GM19193 (cell line): ENCODE measurements around the gene VASH2.

ENCODE experiments used
- POLR2A ChIP-seq: IDR thresholded peaks from 4 replicates; pipeline ENCODE4 v1.6.1; 2011; ENCODE audit not compliant: insufficient read depth, insufficient read length; ENCODE audit errors: extremely low read depth

VASH2 gene

DNA sequence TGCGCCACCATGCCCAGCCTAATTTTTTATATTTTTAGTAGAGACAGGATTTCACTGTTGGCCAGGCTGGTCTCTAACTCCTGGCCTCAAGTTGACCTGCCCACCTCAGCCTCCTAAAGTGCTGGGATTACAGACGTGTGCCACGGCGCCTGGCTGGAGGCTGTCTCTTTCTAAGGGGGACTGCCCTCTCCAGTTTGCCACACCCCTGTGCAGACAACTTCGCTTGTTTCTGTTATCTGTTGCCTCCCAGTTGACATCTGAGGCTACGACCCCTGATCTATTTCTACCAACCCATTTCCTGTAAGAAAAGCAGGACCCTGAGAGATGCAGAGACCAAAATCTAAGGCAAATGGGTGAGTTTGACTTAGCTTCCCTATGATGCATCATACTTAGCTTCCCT is 24.0 kb upstream of the VASH2 start:
- no peak for TF ChIP-seq POLR2A

DNA sequence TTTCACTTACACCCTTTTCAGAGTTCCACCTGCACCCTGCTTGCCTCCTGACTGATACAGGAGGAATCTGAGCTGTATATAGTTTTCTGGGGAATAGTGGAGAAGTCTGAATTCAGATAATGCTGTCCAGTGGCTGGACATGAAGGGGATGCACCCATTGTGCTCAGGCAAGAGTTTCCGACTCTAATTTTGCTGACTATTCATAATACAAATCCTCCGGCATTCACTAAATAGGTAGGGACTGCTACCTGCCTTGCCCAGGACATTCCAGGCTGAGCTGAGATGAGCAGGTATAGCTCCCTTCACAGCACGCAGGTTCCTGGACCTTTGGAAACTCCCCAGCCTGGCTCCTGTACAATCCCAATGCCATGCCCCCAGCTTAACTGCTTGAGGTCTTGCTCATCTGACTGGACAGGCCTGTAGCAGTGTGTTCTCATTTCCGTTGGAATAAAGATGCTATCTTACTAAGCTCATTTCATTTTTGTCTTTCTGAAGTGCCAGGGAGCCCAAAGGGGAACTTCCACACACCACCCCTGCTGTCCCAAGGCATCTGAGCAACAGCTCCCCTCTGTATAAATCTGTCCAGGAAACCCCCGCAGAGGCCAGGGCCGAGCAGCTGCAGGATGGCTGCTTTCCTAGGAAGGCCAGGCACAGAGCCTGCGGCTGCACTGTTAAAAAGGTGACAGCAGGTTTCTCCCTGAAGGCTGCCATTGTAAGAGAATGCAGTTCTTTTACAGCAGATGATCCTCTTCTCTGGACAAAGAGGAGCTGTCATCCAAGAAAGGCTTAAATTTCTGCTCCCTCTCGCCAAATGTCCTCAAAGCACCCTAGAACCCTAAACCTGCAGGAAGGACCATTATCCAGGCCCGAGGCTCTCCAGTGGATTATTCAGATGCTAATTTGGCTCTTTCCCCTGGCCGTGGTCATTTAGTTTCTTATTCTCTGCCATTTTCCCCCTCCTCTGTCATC is 21.7 kb upstream of the VASH2 start:
- no peak for TF ChIP-seq POLR2A

DNA sequence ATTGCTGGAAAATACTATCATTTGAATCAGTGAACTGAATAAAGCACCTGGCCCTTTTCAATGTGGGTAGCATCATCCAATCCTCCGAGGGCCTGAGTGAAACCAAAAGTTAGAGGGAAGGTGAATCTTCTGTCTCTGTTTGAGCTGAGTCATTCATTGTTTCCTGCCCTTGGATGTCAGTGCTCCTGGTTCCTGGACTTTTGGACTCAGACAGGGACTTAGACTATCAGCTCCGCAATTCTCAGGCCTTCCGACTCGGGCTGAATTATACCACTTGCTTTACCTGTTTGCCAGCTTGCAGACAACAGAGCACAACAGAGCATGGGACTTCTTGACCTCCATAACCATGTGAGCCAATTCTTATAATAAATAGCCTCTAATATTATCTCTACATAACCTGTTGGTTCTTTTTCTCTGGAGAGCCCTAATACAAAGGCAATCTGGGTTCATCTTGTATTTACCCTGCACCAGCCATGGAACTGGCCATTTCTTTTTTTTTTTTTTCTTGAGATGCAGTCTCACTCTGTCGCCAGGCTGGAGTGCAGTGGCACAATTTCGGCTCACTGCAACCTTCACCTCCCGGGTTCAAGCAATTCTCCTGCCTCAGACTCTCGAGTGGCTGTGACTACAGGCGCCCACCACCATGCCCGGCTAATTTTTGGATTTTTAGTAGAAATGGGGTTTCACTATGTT is 19.2 kb upstream of the VASH2 start:
- TF ChIP-seq POLR2A = no peak

DNA sequence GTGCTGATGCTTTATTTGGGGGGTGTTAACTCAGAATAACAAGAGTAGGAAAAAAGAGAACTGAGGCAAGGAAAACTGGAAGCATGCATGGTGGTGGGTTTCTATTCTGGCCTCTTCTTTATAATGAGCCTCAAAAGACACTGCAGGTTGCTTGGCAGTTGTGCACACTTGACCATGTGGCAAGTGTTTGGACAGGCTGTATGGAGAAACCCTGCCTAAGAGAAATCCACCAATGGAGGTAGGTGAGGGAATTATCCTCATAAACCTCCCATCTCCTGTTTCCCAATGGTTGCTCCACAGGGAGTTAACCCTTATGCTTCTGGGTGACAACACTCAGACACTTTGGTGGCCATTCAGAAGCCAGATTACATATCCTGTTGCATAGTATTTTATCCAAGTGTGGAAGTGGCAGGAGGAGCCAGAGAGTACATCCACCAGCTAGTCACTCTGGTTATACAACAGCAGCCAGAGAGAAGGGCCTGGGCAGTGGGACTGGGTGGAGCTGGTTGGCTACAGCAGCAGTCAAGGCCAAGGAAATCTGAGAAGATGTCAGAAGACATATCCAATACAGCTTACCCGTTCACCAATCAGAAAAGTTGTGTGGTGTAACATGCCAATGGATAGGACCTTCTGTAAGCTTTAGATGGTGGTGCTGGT is 16.4 kb upstream of the VASH2 start:
- TF ChIP-seq POLR2A = no peak

DNA sequence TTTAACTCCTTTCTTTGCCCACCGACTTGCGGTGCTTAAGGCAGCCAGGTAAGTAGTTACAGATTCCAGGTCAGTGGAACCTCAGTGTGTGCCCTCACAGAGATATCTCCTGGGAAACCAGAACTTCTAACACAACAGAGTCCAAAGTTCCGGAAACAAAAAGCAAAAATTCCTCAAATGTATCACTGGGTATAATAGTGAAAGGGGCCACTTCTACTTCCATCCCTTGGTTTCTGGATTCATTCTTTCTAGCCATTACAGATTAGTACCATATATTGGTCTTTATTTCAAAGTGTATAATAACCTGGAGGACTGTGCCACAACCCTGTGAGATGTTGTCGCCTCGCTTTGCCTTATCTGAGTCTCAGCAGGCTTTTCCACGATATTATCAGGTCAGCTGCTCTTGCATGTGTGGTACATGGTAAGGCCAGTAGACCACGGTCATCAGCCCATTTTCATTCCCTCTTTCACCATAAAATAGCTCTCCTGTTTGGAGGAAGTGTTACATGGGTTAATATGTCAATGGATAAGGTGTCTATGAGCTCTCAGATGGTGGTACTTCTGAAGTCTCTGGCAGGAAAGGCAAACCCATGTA is 14.9 kb upstream of the VASH2 start:
- no peak for TF ChIP-seq POLR2A

DNA sequence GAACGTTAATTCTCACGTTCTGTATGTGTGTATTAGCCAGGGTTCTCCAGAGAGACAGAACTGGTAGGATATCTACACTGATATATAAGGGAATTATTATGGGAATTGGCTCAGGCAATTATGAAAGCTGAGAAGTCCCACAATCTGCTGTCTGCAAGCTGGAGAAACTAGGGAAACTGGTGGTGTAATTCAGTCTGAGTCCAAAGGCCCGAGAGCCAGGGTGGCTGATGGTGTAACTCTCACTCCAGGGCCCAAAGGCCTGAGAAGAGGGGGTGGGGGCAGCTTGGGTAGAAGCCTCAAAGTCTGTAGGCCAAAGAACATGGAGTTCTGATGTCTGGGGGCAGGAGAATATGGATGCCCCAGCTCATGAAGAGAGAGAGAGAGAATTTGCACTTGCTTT is 13.3 kb upstream of the VASH2 start:
- TF ChIP-seq POLR2A = no peak

DNA sequence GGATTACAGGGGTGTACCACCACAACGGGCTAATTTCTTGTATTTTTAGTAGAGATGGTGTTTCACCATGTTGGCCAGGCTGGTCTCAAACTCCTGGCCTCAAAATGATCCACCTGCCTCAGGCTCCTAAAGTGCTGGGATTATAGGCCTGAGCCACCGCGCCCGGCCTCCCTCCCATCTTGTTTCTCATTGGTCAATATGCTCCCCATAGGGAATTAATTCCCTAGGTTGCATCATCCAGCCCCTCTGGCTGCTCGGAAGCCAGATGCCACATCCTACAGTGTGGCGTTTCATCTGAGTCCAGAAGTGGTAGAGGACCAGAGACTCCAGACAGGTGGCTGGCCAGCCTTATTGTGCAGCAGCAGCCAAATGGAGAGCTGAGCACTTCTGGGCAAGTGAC is 11.5 kb upstream of the VASH2 start:
- TF ChIP-seq POLR2A = no peak

DNA sequence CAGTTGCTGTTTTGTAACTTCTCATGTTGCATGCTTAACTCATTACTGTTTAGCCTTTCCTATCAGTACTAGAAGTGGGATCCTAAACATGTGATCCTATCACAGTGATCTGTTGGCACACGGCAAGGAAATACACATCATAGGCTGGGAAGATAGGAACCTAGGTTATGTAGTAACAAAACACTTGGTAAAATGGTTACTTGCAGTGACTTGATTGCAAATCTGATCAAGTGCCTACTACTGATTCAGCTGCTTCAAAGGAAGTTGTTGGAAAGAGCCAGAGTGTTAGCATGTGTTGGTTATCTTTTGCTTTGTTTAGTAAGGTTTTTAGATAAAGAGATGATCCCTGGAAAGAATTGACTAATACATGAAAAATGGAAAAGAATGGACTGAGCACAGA is 8.9 kb upstream of the VASH2 start:
- TF ChIP-seq POLR2A = no peak

DNA sequence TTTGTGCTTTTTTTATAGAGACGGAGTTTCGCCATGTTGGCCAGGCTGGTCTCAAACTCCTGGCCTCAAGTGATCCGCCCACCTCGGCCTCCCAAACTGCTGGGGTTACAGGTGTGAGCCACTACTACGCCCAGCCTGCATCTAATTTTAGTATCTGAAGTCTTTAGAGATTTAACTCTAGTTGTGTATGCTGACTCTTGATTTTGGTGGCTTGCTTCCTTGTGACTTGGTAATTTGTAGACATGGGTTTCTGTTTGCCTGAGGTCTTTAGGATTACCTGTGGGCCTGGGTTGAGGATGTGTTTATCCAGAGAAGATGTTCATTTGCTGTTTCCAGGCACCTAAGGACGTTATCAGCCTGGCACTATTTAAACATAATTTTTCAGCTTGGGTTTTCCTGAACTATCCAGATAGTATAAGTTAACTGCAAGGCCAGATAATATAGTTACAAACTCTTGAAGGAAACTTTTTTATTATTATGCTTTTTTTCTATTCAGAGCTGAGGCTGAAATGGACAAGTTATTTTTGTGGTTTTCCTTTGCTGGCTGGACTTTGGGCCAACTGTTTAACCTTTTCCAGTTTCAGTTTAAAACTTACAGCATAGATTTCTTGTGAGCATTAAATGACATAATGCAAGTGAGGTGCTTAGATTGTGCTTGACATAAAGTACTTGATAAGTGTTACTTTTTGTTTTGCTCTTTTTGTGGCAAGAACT is 7.5 kb upstream of the VASH2 start:
- no peak for TF ChIP-seq POLR2A

DNA sequence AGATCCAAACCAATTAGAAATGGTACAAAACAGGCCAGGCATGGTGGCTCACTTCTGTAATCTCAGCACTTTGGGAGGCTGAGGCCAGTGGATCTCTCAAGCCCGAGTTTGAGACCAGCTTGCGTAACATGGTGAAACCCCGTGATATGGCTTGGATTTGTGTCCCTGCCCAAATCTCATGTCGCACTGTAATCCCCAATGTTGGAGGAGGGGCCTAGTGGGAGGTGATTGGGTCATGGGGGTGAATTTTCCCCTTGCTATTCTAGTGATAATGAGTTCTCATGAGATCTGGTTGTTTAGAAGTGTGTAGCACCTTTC is 7.0 kb upstream of the VASH2 start:
- TF ChIP-seq POLR2A = no peak

DNA sequence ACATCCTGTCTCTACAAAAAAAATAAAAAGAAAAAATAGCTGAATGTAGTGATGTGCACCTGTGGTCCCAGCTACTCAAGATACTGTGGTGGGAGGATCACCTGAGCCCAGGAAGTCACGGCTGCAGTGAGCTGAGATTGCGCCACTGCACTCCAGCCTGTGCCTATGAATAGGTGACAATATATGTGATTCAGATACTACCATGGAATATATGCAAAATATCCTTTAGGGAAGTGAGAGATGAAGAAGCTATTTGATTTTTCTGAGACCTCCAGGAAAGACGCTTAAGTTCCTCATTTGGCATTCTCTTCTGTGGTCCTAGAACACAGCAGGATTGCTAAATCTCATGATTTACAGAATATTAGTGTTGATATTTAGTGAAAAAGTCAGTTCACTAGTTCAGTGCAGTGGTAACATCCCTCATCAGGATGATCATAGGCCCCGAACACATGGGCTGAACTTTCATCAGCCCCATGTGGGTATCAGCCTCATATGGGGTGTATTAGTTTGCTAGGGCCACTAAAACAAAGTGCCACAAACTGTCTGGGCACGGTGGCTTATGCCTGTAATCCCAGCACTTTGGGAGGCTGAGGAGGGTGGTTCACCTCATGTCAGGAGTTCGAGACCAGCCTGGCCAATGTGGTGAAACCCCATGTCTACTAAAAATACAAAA is 6.0 kb upstream of the VASH2 start:
- no peak for TF ChIP-seq POLR2A

DNA sequence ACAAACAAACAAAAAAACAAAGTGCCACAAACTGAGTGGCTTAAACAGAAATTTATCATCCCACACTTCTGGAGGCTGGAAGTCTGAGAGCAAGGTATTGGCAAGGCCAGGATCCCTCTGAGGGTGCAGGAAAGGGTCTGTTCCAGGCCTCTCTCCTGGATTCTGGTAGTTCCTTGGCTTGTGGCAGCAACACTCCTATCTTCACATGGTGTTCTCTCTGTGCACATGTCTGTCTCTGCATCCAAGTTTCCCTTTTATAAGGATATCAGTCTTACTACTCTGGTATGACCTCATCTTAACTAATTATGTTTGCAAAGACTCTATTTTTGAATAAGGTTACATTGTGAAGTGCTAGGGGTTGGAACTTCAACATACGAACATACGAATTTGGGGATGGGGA is 5.3 kb upstream of the VASH2 start:
- TF ChIP-seq POLR2A = no peak

DNA sequence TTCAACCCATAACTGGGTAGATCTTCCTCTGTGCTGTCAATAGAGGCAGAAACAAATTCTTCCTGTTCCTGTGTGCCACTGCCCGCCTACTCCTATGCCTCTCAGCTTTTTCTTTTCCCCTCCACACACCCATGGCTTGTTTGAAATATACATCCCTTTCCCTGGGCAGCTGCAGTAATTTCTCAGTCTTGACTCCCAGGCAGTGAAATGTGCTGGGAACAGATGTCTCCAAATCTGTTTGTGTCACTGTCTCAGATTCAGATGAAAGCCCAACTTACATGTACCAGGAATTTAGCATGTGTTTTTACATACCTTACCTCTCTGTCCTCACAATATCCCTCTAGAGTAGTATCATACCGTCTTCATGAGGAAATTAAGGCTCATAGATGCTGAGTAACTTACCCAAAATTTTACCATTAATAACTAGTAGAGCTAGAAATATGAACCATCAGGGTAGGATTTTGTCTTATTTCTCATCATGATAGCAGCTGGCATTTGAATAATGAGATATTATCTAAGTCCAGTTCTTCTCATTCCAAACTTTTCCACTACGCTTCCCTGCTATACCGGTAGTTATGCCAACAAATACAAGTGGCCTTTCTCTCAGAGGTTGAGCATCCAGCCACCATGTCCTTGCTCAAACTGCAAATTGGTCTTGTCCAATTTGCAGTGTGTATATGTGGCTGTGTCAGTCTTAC is 4.7 kb upstream of the VASH2 start:
- TF ChIP-seq POLR2A = no peak

DNA sequence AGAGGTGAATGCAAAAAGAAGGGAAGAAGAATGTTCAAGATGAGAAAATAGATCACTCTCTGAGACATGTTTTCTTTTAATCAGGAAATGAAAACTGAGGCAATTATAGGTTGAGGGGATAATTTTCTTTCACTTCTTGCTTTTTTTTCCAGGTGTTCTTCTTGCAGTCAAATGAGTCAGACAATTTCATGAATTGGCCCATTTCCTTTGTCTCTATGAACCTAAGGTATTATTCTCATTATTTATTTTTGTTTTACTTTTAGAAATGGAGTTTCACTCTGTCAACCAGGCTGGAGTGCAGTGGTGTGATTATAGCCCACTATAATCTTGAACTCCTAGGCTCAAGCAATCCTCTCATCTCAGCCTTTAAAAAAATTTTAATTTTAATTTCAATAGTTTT is 3.5 kb upstream of the VASH2 start:
- no peak for TF ChIP-seq POLR2A
